ENCODE data around the gene DIO1. TPM values are rescaled to one million over a fixed set of nuclear protein-coding genes. Genes with fewer than 3 reads are reported as not detected.

DIO1 gene
- total RNA-seq, 1 donor from 2014 or later = not detected

- peak within 1 kb of the TSS; percentile 78 to 88 (median 87) for H3K9ac ChIP-seq (ENCODE audit: low read depth in 1 of 3, low read length in 3 of 3)
- peaks cover 17 to 22% (median 22%) of the 10 kb centered on the region in 3 donors for H3K4me1 ChIP-seq (ENCODE audit: control insufficient read depth in 3 of 3, insufficient read depth in 3 of 3, low read length in 3 of 3)
- H3K9me3 ChIP-seq (ENCODE audit: control insufficient read depth in 3 of 3, low read length in 3 of 3) = no peaks in the 10 kb centered on the region
- H3K27me3 ChIP-seq (ENCODE audit: control insufficient read depth in 3 of 3, insufficient read depth in 3 of 3, low read length in 3 of 3) = no peaks in the 10 kb centered on the region
- H3K4me3 ChIP-seq (ENCODE audit: low read length in 3 of 3) = peak within 1 kb of the TSS; percentile 86 to 93 (median 86)
- peak within 1 kb of the TSS; percentile 84 for H3K27ac ChIP-seq (ENCODE audit: low read depth, low read length)
- H3K36me3 ChIP-seq (ENCODE audit: control insufficient read depth in 3 of 3, insufficient read depth in 3 of 3, low read length in 3 of 3) = no peaks in the 10 kb centered on the region
These were observed 52.5 kb downstream of the DIO1 start, which contains the start of gene LRRC42 for GRCh38 chr1:53946252-53947171. Gene LRRC42, plus strand, starts transcription at chr1:53946350. Its CDS starts 5,650 bp downstream, at chr1:53952000.

GRCh38 chr1:53947172-53947907 is 53.4 kb downstream of the DIO1 start:
- H3K4me1 ChIP-seq (ENCODE audit: control insufficient read depth in 3 of 3, insufficient read depth in 3 of 3, low read length in 3 of 3) = peaks cover 17 to 22% (median 22%) of the 10 kb centered on the region in 3 donors
- peak overlapping the region; percentile 72 for H3K27ac ChIP-seq (ENCODE audit: low read depth, low read length)

GRCh38 chr1:53948291-53948690 is 54.3 kb downstream of the DIO1 start:
- Histone ChIP-seq H3K4me3 (ENCODE audit: low read length in 3 of 3) (no peak overlapping the region), H3K4me1 (ENCODE audit: control insufficient read depth in 3 of 3, insufficient read depth in 3 of 3, low read length in 3 of 3) (peaks cover 17 to 22% (median 22%) of the 10 kb centered on the region in 3 donors), H3K9ac (ENCODE audit: low read depth in 1 of 3, low read length in 3 of 3) (peak overlapping the region in 1 of 3 donors; percentile 25), H3K27me3 (ENCODE audit: control insufficient read depth in 3 of 3, insufficient read depth in 3 of 3, low read length in 3 of 3) (no peaks in the 10 kb centered on the region), H3K9me3 (ENCODE audit: control insufficient read depth in 3 of 3, low read length in 3 of 3) (no peaks in the 10 kb centered on the region), H3K27ac (ENCODE audit: low read depth, low read length) (no peak overlapping the region), H3K36me3 (ENCODE audit: control insufficient read depth in 3 of 3, insufficient read depth in 3 of 3, low read length in 3 of 3) (peaks cover 2 to 15% (median 10%) of the 10 kb centered on the region in 3 donors)

More at GRCh38 chr1:53947172-53947907, 53.4 kb downstream of the DIO1 start:
- Histone ChIP-seq H3K4me3 (ENCODE audit: low read length in 3 of 3) (peak overlapping the region; percentile 76 to 78 (median 78)), H3K36me3 (ENCODE audit: control insufficient read depth in 3 of 3, insufficient read depth in 3 of 3, low read length in 3 of 3) (peaks cover 2 to 8% (median 6%) of the 10 kb centered on the region in 3 donors), H3K9me3 (ENCODE audit: control insufficient read depth in 3 of 3, low read length in 3 of 3) (no peaks in the 10 kb centered on the region), H3K9ac (ENCODE audit: low read depth in 1 of 3, low read length in 3 of 3) (peak overlapping the region; percentile 68 to 84 (median 68)), H3K27me3 (ENCODE audit: control insufficient read depth in 3 of 3, insufficient read depth in 3 of 3, low read length in 3 of 3) (no peaks in the 10 kb centered on the region)

- peaks cover 17 to 22% (median 22%) of the 10 kb centered on the region in 3 donors for H3K4me1 ChIP-seq (ENCODE audit: control insufficient read depth in 3 of 3, insufficient read depth in 3 of 3, low read length in 3 of 3)
- no peak overlapping the region for H3K4me3 ChIP-seq (ENCODE audit: low read length in 3 of 3)
- H3K9me3 ChIP-seq (ENCODE audit: control insufficient read depth in 3 of 3, low read length in 3 of 3) = no peaks in the 10 kb centered on the region
- H3K27ac ChIP-seq (ENCODE audit: low read depth, low read length) = no peak overlapping the region
- H3K9ac ChIP-seq (ENCODE audit: low read depth in 1 of 3, low read length in 3 of 3) = no peak overlapping the region
- H3K36me3 ChIP-seq (ENCODE audit: control insufficient read depth in 3 of 3, insufficient read depth in 3 of 3, low read length in 3 of 3) = peaks cover 2 to 15% (median 10%) of the 10 kb centered on the region in 3 donors
- H3K27me3 ChIP-seq (ENCODE audit: control insufficient read depth in 3 of 3, insufficient read depth in 3 of 3, low read length in 3 of 3) = no peaks in the 10 kb centered on the region
These were observed 55.3 kb downstream of the DIO1 start for GRCh38 chr1:53949023-53949990.

- Histone ChIP-seq H3K36me3 (ENCODE audit: control insufficient read depth in 3 of 3, insufficient read depth in 3 of 3, low read length in 3 of 3) (peaks cover 2 to 15% (median 13%) of the 10 kb centered on the region in 3 donors), H3K27me3 (ENCODE audit: control insufficient read depth in 3 of 3, insufficient read depth in 3 of 3, low read length in 3 of 3) (no peaks in the 10 kb centered on the region), H3K27ac (ENCODE audit: low read depth, low read length) (no peak overlapping the region), H3K9ac (ENCODE audit: low read depth in 1 of 3, low read length in 3 of 3) (peak overlapping the region in 1 of 3 donors; percentile 15), H3K4me3 (ENCODE audit: low read length in 3 of 3) (no peak overlapping the region), H3K4me1 (ENCODE audit: control insufficient read depth in 3 of 3, insufficient read depth in 3 of 3, low read length in 3 of 3) (peaks cover 10 to 13% (median 11%) of the 10 kb centered on the region in 3 donors), H3K9me3 (ENCODE audit: control insufficient read depth in 3 of 3, low read length in 3 of 3) (no peaks in the 10 kb centered on the region)
These were observed 57.7 kb downstream of the DIO1 start for GRCh38 chr1:53951697-53952096.

GRCh38 chr1:53954128-53954527 is 60.1 kb downstream of the DIO1 start:
- Histone ChIP-seq H3K4me3 (ENCODE audit: low read length in 3 of 3) (no peak overlapping the region), H3K36me3 (ENCODE audit: control insufficient read depth in 3 of 3, insufficient read depth in 3 of 3, low read length in 3 of 3) (peaks cover 2 to 20% (median 16%) of the 10 kb centered on the region in 3 donors), H3K9me3 (ENCODE audit: control insufficient read depth in 3 of 3, low read length in 3 of 3) (no peaks in the 10 kb centered on the region), H3K27ac (ENCODE audit: low read depth, low read length) (no peak overlapping the region), H3K9ac (ENCODE audit: low read depth in 1 of 3, low read length in 3 of 3) (no peak overlapping the region), H3K4me1 (ENCODE audit: control insufficient read depth in 3 of 3, insufficient read depth in 3 of 3, low read length in 3 of 3) (peaks cover 5 to 6% (median 5%) of the 10 kb centered on the region in 3 donors), H3K27me3 (ENCODE audit: control insufficient read depth in 3 of 3, insufficient read depth in 3 of 3, low read length in 3 of 3) (no peaks in the 10 kb centered on the region)

- no peak overlapping the region for H3K4me3 ChIP-seq (ENCODE audit: low read length in 3 of 3)
- no peaks in the 10 kb centered on the region for H3K9me3 ChIP-seq (ENCODE audit: control insufficient read depth in 3 of 3, low read length in 3 of 3)
- peaks cover 8 to 33% (median 23%) of the 10 kb centered on the region in 3 donors for H3K36me3 ChIP-seq (ENCODE audit: control insufficient read depth in 3 of 3, insufficient read depth in 3 of 3, low read length in 3 of 3)
- peaks cover 4 to 5% (median 5%) of the 10 kb centered on the region in 3 donors for H3K4me1 ChIP-seq (ENCODE audit: control insufficient read depth in 3 of 3, insufficient read depth in 3 of 3, low read length in 3 of 3)
- H3K27ac ChIP-seq (ENCODE audit: low read depth, low read length) = no peak overlapping the region
- H3K9ac ChIP-seq (ENCODE audit: low read depth in 1 of 3, low read length in 3 of 3) = no peak overlapping the region
- no peaks in the 10 kb centered on the region for H3K27me3 ChIP-seq (ENCODE audit: control insufficient read depth in 3 of 3, insufficient read depth in 3 of 3, low read length in 3 of 3)
These were observed 62.6 kb downstream of the DIO1 start for GRCh38 chr1:53956308-53957168.

GRCh38 chr1:53957194-53957818 is 63.3 kb downstream of the DIO1 start:
- H3K9ac ChIP-seq (ENCODE audit: low read depth in 1 of 3, low read length in 3 of 3) = no peak overlapping the region
- H3K36me3 ChIP-seq (ENCODE audit: control insufficient read depth in 3 of 3, insufficient read depth in 3 of 3, low read length in 3 of 3) = peaks cover 8 to 31% (median 23%) of the 10 kb centered on the region in 3 donors

More at GRCh38 chr1:53957194-53957818, 63.3 kb downstream of the DIO1 start:
- Histone ChIP-seq H3K27ac (ENCODE audit: low read depth, low read length) (no peak overlapping the region), H3K4me1 (ENCODE audit: control insufficient read depth in 3 of 3, insufficient read depth in 3 of 3, low read length in 3 of 3) (peaks cover 4 to 5% (median 5%) of the 10 kb centered on the region in 3 donors), H3K9me3 (ENCODE audit: control insufficient read depth in 3 of 3, low read length in 3 of 3) (no peaks in the 10 kb centered on the region), H3K27me3 (ENCODE audit: control insufficient read depth in 3 of 3, insufficient read depth in 3 of 3, low read length in 3 of 3) (no peaks in the 10 kb centered on the region), H3K4me3 (ENCODE audit: low read length in 3 of 3) (no peak overlapping the region)
